DMS53 treated with DMSO at 0.1 percent for 48 hours (cell line): ENCODE measurements around the gene GATA3.

ENCODE experiments used
- DNase-seq: peaks from one replicate; lab custom pipeline; 2025; ENCODE audit not compliant: unreplicated experiment; lab: John Stamatoyannopoulos, UW

The GATA3 gene

GRCh38 chr10:8037941-8038894 is 16.3 kb upstream of the GATA3 start:
- no peak for DNase-seq

DNA sequence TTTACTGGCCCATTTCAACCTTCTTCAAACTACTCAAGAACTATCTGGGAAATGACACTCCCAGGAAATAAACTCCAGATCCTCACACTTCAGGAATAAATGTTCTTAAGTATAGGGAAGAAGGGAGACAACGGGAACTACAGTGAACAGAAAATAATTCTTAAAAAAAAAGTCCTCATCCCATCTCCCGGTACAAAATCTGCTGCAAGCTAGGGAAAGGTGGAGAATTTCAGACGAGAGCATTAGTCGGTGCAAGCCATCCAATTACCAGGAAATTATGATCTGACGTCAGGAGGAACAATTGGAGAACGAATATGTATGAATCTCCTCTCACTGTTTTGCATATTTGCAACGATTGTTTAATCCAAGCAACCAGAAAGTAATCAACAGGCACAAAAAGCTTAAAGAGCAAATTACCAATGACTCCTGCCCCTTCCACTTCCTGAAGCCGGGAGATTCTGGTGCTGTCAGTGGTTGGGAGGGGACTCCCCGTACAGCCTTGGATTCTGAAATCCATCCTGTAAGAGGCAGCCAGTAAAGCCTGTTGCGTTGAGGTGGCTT is 15.1 kb upstream of the GATA3 start:
- DNase-seq, result no peak

DNA sequence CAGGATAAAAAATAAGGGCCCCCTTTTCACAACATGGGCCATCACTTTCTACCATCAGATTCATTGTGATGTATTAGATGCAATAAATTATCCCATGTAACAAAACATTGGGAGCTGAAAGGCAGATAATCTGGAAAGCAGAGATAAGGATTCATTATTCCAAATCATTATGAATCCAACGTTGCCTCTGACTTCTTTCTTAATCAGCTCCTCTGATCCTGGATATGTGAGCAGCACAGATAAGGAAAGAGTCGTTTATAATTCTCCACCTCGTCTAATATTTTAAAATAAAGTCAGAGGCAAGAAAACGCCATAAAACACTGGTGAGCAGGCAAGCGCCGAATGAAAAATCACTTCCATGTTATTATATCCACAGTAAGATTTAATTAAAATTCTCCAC is 13.8 kb upstream of the GATA3 start:
- DNase-seq, result no peak

GRCh38 chr10:8041284-8041991 is 13.1 kb upstream of the GATA3 start:
- no peak for DNase-seq

DNA sequence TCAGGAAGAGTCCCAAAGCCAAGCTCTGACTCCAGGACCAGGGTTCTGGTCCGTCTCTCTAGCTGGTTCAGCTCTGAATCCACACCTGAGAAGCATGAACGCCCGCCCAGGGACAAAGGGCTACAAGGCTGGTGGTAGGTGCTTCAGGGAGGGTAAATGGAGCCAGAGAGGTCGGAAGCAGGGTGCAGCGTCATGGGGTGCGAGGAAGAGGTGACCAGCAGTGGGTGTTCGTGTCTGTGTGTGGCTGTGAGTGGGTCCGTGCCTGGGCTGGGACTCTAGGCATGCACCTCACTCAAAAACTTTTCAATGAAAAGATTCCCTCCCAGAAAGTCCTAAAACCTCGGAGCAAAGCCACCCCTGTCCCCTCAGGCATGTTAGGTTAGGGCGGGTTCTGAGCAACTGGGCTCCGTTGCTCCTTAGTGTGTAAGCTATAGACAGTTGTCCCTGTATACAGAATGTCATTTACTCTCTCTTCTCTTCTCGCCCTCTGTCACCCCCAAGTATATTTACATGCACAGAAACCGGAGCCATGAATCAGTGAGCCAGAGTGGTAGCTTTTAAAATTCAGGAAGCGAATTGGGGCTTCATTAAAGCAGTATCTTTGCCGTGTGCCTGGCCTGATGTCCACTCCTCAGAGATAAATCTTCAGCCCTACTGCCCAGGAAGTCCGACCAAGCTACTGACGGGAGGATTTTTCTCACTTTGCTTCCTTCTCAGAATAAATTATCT is 12.3 kb upstream of the GATA3 start:
- DNase-seq, result no peak

GRCh38 chr10:8042721-8043568 is 11.5 kb upstream of the GATA3 start:
- DNase-seq, result no peak

GRCh38 chr10:8043569-8044306 is 10.8 kb upstream of the GATA3 start:
- no peak for DNase-seq

GRCh38 chr10:8044331-8044907 is 10.1 kb upstream of the GATA3 start:
- no peak for DNase-seq

DNA sequence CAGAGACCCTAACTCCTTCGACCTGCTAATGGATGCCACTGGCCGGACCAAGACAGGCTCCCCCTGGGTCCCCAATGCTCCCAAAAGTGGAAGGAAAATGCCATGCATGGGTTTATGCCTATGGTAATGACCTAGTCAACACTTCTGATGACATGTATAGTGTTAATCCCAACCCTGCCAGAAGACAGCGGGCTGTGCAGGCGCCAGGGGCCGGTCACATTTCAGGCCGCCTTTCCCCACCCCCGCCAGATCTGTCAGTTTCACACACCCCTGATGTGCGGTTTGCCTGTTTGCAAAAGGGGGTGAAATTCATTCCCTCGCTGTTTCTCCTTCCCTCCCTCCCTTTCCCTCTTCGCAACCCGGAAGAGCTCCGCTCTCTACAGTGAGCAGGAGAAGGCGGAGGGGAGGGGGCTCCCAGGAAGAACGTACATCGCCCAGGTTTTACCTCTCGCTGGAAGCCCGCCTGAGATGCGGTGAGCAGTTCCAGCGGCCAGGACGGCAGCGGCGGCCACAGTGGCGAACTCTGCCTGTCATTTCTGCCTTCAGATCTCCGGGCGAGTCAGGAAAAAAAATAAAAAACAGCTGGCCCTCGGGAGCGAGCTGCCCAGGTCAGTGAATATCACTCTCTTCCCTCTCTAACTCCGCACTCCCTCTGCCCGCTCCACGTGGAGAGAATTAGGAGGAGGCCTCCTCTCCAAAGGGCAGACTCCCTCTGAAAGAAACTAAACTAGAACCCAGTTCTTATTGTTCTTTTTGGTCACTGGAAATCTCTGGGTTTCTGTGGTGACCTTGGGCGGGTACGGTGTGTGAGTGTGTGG is 9.4 kb upstream of the GATA3 start:
- DNase-seq, result no peak

DNA sequence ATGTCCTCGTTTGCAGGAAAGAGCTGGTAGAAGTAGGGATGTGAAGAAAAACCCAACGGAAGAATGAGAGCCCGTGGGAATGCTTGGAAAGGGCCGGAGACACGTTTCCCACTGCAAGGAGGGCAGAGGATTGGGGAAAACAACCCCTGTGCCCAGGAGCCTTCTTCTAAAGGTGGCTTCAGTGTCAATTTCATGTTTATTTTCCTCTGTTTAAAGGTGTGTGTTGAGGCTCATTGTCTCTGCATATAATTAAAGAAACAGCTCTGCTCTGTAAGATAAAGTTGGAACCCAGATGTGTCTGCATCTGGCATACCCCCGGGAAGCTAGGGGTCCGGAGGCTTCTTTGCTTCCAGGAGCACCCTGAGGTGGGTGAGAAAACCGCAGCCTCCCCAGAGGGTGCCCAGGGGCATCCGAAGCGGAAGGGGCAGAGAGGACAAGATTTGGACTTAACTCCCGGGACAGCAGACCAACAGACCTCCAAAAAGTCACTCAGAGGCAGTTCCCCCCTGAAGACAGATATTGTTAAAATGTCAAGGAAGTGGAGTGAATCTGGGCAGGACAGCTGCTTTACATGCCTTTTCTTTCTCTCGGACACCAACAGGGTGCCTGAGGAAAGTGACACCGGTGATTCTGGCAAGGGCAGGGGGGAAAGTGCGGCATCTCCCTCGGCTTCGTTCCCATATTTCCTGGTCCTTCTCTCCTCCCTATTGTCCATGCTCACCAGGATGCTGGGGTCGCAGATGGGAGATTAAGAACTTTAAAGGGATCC is 8.6 kb upstream of the GATA3 start:
- DNase-seq, result no peak

- DNase-seq, result no peak
Observed at GRCh38 chr10:8047452-8048280, 6.8 kb upstream of the GATA3 start.

DNA sequence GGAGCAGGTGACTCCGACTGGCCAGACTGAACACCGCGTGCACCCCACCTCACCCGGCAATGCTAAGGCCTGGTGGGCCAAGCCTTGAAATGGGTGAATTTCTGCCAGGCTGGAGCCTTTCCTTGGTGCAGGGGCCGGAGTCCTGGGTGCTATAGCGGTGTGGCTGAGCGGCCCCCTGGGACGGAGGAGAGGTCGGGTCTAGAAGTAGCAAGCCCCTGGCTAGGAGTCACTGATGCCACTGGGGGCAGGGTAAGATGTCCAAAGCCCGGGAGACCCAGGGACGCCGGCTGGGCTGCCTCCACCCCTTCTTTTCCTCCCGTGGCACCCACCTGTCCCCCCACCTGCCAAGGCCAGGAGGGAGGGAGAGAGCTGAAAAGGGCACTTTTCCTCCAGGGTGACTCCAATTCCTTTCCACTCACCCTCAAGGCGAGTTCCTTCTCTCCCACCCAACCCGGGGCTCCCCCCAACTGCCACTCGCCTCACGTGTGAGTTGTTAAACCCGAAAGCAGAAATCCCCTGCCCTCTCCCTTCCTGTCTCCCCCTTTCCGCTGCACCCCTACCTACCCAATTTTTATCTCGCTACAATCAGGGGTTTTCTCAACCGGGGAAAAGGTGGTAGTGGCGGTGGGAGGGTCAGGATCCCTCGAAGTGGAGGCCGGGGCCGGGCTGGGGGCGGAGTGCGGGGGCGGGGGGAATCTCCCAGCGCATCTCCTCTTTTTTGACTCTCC is 6.0 kb upstream of the GATA3 start:
- DNase-seq, result no peak

DNA sequence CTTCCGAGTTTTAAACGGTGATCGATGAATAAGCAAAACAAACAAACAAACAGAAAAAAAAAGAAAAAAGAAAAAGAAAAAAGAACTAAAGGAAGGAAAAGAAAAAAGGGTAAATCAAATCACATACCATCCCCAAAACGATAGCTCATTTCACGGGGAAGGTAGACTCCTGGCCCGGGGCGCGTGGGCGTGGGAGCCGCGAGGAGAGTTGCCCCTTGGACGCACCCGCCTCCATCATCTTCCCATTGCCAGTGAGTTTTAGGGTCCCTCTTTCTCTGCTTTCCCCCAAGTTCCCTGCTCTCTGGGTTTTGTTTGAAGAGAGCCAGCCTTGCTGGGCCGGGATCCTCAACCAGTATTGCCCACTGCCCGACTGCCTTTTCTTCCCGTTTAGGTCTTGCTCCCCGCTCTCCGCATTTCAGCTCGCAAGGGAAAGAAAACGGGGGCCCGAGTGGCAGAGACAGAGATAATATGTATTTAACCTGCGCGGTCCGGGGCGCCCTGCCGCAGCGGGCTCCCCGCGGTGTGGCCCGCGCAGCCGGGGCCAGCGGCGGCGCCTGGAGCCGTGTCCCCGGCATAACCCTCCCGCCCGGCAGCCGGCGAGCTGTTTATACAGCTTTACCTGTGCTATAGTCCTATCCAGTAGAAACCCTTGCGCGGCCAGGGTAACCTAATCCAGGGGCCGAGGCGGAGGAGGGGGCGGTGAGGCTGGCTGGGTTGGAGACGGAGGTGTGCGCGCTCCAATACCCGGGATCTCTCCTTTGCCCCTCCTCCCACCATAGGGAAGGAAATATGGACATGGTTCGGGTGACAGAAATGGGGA is 5.2 kb upstream of the GATA3 start:
- DNase-seq, result no peak

DNA sequence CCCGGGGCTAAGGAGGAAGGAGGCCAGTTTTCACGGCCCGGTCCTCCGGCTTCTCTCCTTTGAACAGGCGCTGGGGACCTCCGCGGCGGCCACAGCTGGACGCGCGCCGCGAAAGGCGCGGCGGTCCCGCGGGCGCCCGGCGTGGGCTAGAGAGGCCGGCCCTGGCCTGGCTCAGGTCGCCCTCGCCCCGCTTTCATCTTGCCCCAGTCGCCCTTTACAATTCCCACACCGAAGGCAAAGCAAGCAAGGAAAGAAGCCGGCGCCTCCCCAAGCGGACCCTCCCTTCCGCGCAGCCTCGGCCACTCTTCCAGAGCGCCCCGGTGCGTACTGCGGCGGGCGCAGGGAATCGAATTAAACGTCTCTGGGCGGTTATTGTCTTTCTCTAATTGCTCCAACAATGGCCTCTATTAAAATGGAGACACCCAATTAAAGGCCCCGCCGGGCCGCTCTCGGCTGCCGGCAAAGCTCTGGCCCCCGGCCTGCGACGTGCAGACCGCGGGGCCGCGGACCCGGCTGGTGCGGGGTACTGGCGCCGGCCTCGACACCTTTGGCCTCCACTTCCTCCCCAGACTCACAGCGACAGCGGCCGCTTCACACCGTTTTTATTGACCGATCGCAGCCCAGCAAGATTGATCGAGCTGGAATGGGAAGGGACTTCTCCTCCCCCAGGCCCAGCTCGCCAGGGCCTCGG is 4.5 kb upstream of the GATA3 start:
- DNase-seq, result no peak
